Muscle layer of duodenum (tissue), 2 donors: ENCODE data around the gene SPTSSB.

Experiments
- H3K27ac ChIP-seq: one replicate; pipeline ENCODE4 v1.7.0; 2013; ENCODE audit warnings: mild to moderate bottlenecking, low read length
- H3K27me3 ChIP-seq: one replicate; pipeline ENCODE4 v1.7.0; 2013; ENCODE audit warnings: low read depth, mild to moderate bottlenecking, control low read depth, low read length
- H3K36me3 ChIP-seq, 2 donors: one replicate each; pipeline ENCODE4 v1.7.0; 2013; ENCODE audit warnings: low read length in 2 of 2, control low read depth in 1 of 2, mild to moderate bottlenecking in 1 of 2; ENCODE audit not compliant: insufficient read depth in 2 of 2, control insufficient read depth in 1 of 2
- H3K4me1 ChIP-seq, 2 donors: one replicate each; pipeline ENCODE4 v1.7.0; 2013; ENCODE audit warnings: low read length in 2 of 2, mild to moderate bottlenecking in 2 of 2, control low read depth in 1 of 2, moderate library complexity in 1 of 2; ENCODE audit not compliant: insufficient read depth in 2 of 2, control insufficient read depth in 1 of 2
- H3K4me3 ChIP-seq, 2 donors: one replicate each; pipeline ENCODE4 v1.7.0; 2013; ENCODE audit warnings: low read length in 2 of 2, low read depth in 1 of 2, mild to moderate bottlenecking in 1 of 2
- H3K9me3 ChIP-seq, 2 donors: one replicate each; pipeline ENCODE4 v1.7.0; 2013; ENCODE audit warnings: low read length in 2 of 2, control low read depth in 1 of 2, mild to moderate bottlenecking in 1 of 2; ENCODE audit not compliant: control insufficient read depth in 1 of 2
- donor health status: healthy.

Gene SPTSSB

DNA sequence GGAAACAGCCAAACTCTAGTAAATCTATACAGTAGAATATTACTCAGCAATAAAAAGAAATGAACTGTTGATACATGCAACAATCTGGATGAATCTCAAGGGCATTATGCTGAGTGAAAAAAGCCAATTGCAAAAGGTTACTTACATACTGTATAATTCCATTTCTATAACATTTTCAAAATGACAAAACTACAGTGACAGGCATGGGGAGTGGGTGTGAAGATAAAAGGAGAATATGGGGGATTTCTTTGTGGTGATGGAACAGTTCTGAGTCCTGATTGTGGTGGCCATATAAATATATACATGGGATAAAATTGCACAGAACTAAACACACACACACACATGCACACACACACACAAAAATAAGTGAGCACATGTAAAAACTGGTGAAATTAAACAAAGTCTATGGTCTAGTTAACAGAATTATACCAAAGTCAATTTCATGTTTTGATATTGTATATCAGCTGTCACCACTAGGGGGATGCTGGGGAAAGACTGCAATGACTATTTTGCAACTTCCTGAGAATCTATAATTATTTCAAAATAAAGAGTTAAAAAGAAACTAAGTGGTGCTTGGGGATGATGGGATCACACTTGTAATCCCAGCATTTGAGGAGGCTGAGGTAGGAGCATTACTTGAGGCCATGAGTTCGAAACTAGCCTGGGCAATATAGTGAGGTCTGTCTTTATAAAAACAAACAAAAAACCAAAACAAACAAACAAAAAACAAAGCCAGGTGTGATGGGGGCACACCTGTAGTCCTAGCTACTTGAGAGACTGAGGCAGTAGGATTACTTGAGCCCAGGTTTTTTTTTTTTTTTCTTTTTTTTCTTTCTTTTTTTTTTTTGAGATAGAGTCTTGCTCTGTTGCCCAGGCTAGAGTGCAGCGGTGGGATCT, 66.0 kb downstream of the SPTSSB start:
- no peak overlapping the region for H3K27ac ChIP-seq
- no peaks in the 10 kb centered on the region for H3K36me3 ChIP-seq
- H3K4me3 ChIP-seq: no peak overlapping the region
- H3K27me3 ChIP-seq: no peaks in the 10 kb centered on the region
- H3K4me1 ChIP-seq: no peaks in the 10 kb centered on the region
- H3K9me3 ChIP-seq: peaks cover 0 to 2% of the 10 kb centered on the region in 2 donors

- Histone ChIP-seq H3K36me3 (no peaks in the 10 kb centered on the region), H3K9me3 (no peaks in the 10 kb centered on the region), H3K4me1 (no peaks in the 10 kb centered on the region), H3K27me3 (no peaks in the 10 kb centered on the region), H3K27ac (no peak overlapping the region), H3K4me3 (no peak overlapping the region)
Observed at GRCh38 chr3:161296814-161297213, 74.5 kb downstream of the SPTSSB start.

DNA sequence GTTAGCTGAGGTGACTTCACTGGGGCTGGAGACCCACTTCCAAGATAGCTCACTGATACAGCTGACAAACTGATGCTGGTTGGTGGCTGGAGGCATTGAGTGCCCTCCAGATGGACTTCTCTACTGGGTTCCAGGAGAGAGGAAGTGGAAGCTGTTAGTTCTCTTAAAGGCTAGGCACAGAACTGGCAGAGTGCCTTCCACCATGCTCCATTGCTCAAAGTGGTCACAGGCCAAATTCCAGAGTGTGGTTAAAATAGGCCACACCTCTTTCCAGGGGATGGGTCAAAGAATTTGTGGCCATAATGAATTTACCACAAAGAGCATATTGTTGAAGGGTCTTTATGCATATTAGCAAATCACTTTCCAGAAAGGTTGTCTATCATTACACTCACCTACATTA, 76.0 kb downstream of the SPTSSB start:
- Histone ChIP-seq H3K4me1 (no peaks in the 10 kb centered on the region), H3K9me3 (no peaks in the 10 kb centered on the region), H3K27me3 (no peaks in the 10 kb centered on the region), H3K27ac (no peak overlapping the region), H3K36me3 (no peaks in the 10 kb centered on the region), H3K4me3 (no peak overlapping the region)
